Hippocampal formation (tissue), 2 donors: ENCODE data around the gene FGD3.
"Not testable (repeated sequence)": the region's sequence is repeated elsewhere in the genome, so short reads cannot be mapped to it uniquely, and the experiment has no call there.

ENCODE experiments used
- DNase-seq, 2 donors: peaks; one replicate each; lab custom pipeline; 2025; lab: John Stamatoyannopoulos, UW

Gene FGD3

GRCh38 chr9:92977279-92977678 lies 30.0 kb downstream of the FGD3 start:
- DNase-seq = no peak

DNA sequence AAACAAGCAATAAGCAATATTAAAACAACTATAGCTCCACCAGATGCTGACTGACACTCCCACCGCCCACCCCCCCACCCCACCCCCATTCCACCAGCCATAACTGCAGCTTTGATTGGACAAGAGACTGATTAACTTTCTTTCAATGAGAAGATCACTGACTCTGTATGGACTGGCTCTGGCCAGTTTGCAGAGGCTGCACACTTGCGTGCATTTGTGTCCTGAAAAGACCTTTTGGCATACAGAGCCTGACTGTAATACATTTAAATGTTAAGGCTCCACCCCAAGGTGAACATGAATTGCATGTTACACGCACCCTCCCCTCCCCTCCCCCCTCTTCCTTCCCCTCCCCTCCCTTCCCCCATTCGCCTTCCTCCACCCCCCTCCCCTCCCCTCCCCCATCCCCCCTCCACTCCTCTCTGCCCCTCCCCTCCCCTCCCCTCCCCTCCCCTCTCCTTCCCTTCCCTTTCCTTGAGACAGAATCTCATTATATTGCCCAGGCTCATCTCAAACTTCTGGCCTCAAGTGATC lies 31.1 kb downstream of the FGD3 start:
- no peak for DNase-seq

DNA sequence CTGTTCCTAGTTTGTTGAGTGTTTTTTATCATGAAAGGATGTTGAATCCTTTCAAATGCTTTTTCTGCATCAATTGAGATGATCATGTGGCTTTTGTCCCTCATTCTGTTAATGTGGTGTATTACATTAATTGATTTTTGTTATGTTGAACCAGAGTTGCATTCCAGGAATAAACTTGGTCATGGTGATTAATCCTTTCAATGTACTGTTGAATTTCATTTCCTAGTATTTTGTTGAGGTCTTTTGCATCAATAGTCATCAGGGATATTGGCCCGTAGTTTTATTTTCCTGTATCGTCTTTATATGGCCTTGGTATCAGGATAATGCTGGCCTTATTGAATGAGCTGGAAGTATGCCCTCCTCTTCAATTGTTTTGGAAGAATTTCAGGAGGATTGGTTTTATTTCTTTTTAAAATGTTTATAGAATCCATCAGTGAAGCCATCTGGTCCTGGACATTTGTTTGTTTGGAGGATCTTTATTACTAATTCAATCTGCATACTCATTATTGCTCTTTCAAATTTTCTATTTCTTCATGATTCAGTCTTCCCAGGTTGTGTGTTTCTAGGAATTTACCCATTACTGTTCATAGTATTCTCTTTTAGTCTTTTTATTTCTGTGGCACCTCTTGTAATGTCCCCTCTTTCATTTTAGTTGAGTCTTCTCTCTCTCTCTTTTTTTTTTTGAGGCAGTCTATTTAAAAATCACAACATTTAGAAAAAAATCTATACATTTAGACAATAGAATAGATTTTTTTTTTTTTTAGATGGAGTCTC lies 32.1 kb downstream of the FGD3 start:
- no peak for DNase-seq

DNA sequence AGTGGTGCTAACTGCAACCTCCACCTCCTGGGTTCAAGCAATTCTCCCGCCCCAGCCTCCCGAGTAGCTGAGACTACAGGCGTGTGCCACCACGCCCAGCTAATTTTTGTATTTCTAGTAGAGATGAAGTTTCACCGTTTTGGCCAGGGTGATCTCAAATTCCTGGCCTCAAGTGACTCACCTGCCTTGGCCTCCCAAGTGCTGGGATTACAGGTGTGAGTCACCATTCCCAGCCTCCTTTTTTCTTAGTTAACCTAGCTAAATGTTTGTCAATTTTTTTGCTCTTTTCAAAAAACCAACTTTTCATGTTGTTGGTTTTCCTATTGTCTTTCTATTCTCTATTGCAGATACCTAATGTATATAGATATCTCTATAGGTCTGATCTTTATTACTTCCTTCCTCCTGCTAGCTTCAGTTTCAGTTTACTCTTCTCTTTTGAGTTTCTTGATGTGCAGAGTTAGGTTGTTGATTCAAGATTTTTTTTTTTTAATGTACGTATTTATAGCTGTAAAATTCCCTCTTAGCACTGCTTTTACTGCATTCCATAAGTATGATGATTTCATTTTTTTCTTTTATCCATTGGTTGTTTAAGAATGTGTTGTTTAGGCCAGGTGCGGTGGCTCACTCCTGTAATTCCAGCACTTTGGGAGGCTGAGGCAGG lies 32.9 kb downstream of the FGD3 start:
- DNase-seq = no peak

GRCh38 chr9:92982130-92982529 lies 34.8 kb downstream of the FGD3 start:
- DNase-seq = no peak

GRCh38 chr9:92983984-92984589 lies 36.8 kb downstream of the FGD3 start:
- no peak for DNase-seq

DNA sequence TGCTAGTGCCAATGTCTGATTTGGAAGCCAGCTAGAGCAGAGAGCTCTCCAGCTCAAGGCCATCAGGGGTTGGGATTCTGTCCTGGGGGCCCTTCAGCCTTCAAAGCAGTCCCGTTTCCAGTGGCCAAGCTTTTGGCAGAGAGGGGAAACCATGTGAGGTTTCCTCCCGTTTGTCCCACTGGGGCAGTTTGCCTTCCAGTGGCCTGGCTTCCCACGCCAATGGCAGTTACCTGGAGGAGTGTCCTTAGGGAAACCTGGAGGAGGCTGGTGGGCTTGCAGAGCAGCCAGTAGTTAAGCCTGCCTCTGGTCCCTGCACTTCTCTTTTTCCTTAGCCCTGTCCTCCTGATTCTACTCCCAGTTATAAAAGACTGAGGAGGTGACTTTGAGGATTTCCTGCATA lies 37.7 kb downstream of the FGD3 start:
- DNase-seq = no peak

GRCh38 chr9:92986176-92987119 lies 39.1 kb downstream of the FGD3 start:
- no peak for DNase-seq

- no peak for DNase-seq
Measured at GRCh38 chr9:92988215-92988768, 41.0 kb downstream of the FGD3 start.

- no peak for DNase-seq
Measured at GRCh38 chr9:92989561-92989960, 42.2 kb downstream of the FGD3 start.

- no peak for DNase-seq
Measured at GRCh38 chr9:92990461-92990860, 43.1 kb downstream of the FGD3 start.

- DNase-seq = no peak
Measured at GRCh38 chr9:92992549-92992948, 45.2 kb downstream of the FGD3 start.

GRCh38 chr9:92998871-92999270 lies 51.5 kb downstream of the FGD3 start:
- DNase-seq = not testable (repeated sequence)

DNA sequence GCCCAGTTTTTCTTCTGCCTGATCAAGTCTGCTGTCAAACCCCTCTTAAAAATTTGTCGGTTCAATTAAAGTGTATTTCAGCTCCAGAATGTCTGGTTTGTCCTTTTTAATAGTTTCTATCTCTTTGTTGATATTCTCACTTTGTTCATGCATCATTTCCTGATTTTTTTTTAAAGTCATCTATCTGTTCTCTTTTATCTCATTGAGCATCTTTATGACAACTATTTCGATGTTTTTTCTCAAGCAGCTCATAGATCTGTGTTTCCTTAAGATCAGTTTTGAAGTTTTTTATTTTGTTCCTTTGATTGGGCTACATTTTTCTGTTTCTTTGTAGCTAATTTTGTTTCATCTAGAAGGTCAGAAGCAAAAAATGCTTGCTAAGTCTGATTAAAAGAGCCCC lies 53.7 kb downstream of the FGD3 start:
- DNase-seq = no peak

DNA sequence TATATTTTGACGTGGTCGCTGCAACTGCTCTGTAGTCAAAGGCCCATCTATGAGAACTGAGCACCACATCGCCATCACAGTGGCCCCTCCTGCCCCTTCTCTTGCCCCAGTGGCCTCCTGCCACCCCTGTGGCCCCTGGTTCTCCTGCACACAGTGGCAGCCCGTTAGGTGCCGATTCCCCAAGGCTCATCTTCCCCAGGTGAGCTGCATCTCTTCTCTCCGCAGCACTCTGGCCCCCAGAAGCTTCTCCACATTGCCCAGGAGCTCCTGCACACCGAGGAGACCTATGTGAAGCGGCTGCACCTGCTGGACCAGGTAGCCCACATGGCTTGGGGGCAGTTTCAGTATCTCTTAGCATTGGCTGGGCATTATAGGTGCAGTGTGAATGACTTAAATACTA lies 55.4 kb downstream of the FGD3 start:
- no peak for DNase-seq

- DNase-seq = peak; percentile 19 to 24
Measured at GRCh38 chr9:93003552-93004407, 56.5 kb downstream of the FGD3 start.

DNA sequence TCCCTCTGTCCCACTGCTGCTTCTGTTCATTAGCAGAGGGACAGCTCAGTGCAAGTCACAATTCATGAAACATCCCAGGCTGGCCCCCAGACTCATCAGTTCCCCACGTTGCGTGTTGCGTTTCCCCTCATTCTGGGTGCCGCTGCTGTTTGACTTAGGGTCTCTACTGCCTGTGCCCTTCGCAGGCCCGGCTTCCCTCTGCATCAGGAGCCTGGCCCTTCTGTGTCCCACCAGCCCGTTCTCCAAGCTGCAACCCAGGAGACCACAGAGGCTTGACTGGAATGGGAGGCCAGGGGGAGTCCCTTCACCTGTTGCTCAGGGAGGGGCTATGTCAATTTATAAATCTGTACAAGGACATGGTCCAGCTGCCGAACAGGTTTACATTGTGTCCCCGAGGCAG lies 57.2 kb downstream of the FGD3 start:
- no peak for DNase-seq

DNA sequence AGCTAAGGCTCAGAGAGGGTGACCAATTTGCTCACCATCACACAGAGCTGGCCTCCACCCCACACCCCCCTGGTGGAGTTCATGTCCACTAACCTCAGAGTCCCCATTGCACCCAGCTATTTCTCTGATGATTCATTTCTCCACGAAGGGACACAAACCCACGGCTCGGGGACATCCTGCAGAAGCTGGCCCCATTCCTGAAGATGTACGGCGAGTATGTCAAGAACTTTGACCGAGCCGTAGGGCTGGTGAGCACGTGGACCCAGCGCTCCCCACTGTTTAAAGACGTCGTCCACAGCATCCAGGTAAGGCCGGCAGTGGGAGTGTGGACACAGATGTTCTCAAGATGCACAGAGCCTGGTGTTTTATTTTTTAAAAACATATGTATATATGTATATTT lies 58.6 kb downstream of the FGD3 start:
- no peak for DNase-seq

DNA sequence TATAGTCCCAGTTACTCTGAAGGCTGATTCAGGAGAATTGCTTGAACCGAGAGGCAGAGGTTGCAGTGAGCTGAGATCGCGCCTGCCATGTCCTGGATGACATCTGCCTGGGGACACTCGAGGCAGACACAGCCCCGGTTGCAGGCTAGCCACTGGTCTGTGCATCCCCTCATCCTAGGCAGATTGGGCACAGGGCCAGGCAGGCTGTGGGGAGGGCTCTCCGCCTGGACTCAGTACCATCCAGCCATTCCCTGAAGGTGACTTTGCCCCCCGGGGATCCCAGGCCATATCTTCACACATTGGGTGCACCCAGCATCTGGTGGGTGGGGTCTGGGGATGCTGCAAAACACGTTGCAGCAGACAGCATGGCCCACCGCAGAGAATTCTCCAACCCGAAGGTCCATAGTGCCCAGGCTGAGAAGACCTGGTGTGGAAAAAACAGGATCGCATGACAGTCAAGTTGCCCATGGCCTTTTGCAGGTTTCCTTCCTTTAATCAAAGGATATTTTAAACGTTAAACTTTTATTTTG lies 60.3 kb downstream of the FGD3 start:
- DNase-seq = no peak

DNA sequence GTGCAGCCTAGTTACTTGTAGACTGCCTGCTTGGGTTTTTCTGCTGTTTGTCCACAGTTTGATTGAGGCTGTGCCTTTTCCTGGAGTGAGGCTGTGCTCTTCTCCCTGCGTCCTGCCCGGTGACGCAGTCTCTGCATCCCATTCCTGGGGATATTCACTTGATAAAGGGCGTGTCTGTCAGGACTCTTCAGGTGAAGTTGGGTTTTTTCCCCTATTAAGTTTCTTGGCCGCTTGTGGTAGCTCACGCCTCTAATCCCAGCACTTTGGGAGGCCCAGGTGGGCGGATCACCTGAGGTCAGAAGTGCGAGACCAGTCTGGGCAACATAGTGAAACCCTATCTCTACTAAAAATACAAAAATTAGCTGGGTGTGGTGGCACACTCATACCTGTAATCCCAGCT lies 61.1 kb downstream of the FGD3 start:
- DNase-seq = no peak
